Measurements from ENCODE around the gene LGR6.

LGR6 gene

GRCh38 chr1:202212787-202213186 lies 19.2 kb downstream of the LGR6 start:
- Histone ChIP-seq H3K9me3 (ENCODE audit: insufficient read depth, low read length) (no peaks in the 10 kb centered on the region), H3K4me1 (ENCODE audit: insufficient read depth, insufficient read length) (peaks cover 13% of the 10 kb centered on the region), H3K36me3 (ENCODE audit: insufficient read depth, insufficient read length, low read length) (no peaks in the 10 kb centered on the region), H3K9ac (ENCODE audit: insufficient read length, low read depth) (no peak overlapping the region), H3K27me3 (ENCODE audit: insufficient read depth, insufficient read length) (peaks cover 21% of the 10 kb centered on the region), H3K4me3 (ENCODE audit: insufficient read length, low read depth) (no peak overlapping the region)
- no peak for TF ChIP-seq YY1 (IDR thresholded peaks at IDR 0.05; ENCODE audit: insufficient read depth, insufficient read length)
- no peak for DNase-seq (ENCODE audit: low read depth, low spot score)

DNA sequence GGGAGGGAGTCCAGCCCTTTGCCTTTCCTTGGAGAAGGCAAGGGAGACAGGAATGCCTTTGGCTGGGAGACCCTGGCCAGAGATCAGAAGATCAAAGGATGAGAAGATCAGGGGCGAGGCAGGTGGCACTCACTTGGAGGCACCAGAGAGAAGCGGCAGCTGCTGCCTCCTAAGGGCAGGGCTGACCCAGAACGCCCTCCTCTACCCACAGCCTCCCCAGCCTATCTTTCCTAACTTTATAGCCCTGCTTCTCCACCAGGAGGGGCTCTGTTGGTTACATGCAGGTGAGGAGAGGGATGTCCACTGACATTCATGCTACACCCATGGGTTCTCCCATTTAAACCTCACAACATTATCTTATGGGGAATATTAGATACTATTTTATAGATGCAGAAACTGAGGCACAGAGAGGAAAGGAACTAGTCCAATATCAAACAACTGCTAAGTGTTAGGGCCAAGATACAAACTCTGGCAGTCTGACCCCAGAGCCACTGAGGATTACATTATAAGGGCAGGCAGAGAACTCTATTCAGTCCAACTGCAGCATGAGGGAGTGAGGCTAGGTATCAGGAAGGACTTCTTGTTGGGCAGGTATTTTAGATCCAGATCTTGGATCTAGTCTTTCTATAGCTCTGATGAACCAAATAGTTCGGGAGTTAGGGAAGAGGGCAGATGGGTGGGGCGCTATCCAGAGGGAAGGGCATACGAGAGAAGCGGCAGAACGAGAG lies 19.9 kb downstream of the LGR6 start:
- DNase-seq (ENCODE audit: low read depth, low spot score) = peak; percentile 57
- no peak for TF ChIP-seq SUZ12 (IDR thresholded peaks at IDR 0.05; ENCODE audit: extremely low read depth, insufficient read depth, insufficient read length)
- no peak for TF ChIP-seq ZNF274 (IDR thresholded peaks at IDR 0.05; ENCODE audit: low read depth, low read length)
- no peak for TF ChIP-seq YY1 (IDR thresholded peaks at IDR 0.05; ENCODE audit: insufficient read depth, insufficient read length)

GRCh38 chr1:202214089-202214843 lies 20.7 kb downstream of the LGR6 start:
- no peaks in the 10 kb centered on the region for H3K9me3 ChIP-seq (ENCODE audit: insufficient read depth, low read length)

More for the DNA sequence above, 19.9 kb downstream of the LGR6 start:
- Histone ChIP-seq H3K4me1 (ENCODE audit: insufficient read depth, insufficient read length) (peaks cover 13% of the 10 kb centered on the region), H3K4me3 (ENCODE audit: insufficient read length, low read depth) (peak overlapping the region; percentile 42), H3K27me3 (ENCODE audit: insufficient read depth, insufficient read length) (peaks cover 21% of the 10 kb centered on the region), H3K36me3 (ENCODE audit: insufficient read depth, insufficient read length, low read length) (no peaks in the 10 kb centered on the region), H3K9me3 (ENCODE audit: insufficient read depth, low read length) (no peaks in the 10 kb centered on the region), H3K9ac (ENCODE audit: insufficient read length, low read depth) (peak overlapping the region; percentile 52)

DNA sequence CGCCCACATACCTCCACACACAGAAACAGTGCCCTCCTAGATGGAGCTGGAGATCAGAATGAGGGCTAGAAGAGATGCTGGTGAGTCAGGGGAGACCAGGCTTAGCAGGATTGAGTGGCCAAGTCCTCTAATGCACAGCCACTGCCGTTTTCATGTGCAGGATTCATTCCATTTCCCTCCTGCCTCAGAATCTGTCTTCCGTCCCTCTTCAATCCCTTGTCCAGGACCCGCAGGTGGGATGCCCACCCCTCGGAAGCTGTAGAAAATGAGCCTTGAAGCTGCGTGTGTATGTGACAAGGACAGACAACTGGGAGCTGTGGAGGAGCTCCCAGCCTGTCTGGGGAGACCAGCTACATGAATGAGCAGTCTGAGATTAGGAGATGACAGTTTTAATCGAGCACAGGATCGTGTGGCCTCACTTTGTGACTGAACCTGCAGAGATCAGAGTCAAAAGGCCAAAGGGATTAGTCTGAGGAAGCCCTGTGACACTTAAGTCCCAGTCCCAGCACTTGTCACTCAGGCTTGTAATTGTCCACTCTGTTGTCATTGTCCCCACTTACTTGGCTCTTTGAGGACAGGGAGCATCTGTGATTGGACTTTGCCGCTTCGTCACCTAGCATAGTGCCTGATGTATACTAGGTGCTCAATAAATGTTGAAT lies 22.0 kb downstream of the LGR6 start:
- no peaks in the 10 kb centered on the region for H3K9me3 ChIP-seq (ENCODE audit: insufficient read depth, low read length)
- H3K36me3 ChIP-seq (ENCODE audit: insufficient read depth, insufficient read length, low read length) = no peaks in the 10 kb centered on the region
- TF ChIP-seq ZNF274 (IDR thresholded peaks at IDR 0.05; ENCODE audit: low read depth, low read length) = no peak
- TF ChIP-seq YY1 (IDR thresholded peaks at IDR 0.05; ENCODE audit: insufficient read depth, insufficient read length) = no peak
- TF ChIP-seq SUZ12 (IDR thresholded peaks at IDR 0.05; ENCODE audit: extremely low read depth, insufficient read depth, insufficient read length) = no peak
- no peak overlapping the region for H3K4me3 ChIP-seq (ENCODE audit: insufficient read length, low read depth)
- peaks cover 21% of the 10 kb centered on the region for H3K27me3 ChIP-seq (ENCODE audit: insufficient read depth, insufficient read length)
- peaks cover 13% of the 10 kb centered on the region for H3K4me1 ChIP-seq (ENCODE audit: insufficient read depth, insufficient read length)
- no peak overlapping the region for H3K9ac ChIP-seq (ENCODE audit: insufficient read length, low read depth)
- no peak for DNase-seq (ENCODE audit: low read depth, low spot score)

More at GRCh38 chr1:202214089-202214843, 20.7 kb downstream of the LGR6 start:
- H3K4me1 ChIP-seq (ENCODE audit: insufficient read depth, insufficient read length) = peaks cover 13% of the 10 kb centered on the region
- no peaks in the 10 kb centered on the region for H3K36me3 ChIP-seq (ENCODE audit: insufficient read depth, insufficient read length, low read length)
- peaks cover 21% of the 10 kb centered on the region for H3K27me3 ChIP-seq (ENCODE audit: insufficient read depth, insufficient read length)
- peak overlapping the region; percentile 52 for H3K9ac ChIP-seq (ENCODE audit: insufficient read length, low read depth)
- peak overlapping the region; percentile 42 for H3K4me3 ChIP-seq (ENCODE audit: insufficient read length, low read depth)
- no peak for DNase-seq (ENCODE audit: low read depth, low spot score)
- TF ChIP-seq YY1 (IDR thresholded peaks at IDR 0.05; ENCODE audit: insufficient read depth, insufficient read length) (no peak), ZNF274 (IDR thresholded peaks at IDR 0.05; ENCODE audit: low read depth, low read length) (no peak), SUZ12 (IDR thresholded peaks at IDR 0.05; ENCODE audit: extremely low read depth, insufficient read depth, insufficient read length) (no peak)

GRCh38 chr1:202216691-202217090 lies 23.1 kb downstream of the LGR6 start:
- no peak for DNase-seq (ENCODE audit: low read depth, low spot score)
- Histone ChIP-seq H3K36me3 (ENCODE audit: insufficient read depth, insufficient read length, low read length) (no peaks in the 10 kb centered on the region), H3K4me3 (ENCODE audit: insufficient read length, low read depth) (no peak overlapping the region), H3K9ac (ENCODE audit: insufficient read length, low read depth) (no peak overlapping the region), H3K27me3 (ENCODE audit: insufficient read depth, insufficient read length) (peaks cover 21% of the 10 kb centered on the region), H3K4me1 (ENCODE audit: insufficient read depth, insufficient read length) (peaks cover 14% of the 10 kb centered on the region), H3K9me3 (ENCODE audit: insufficient read depth, low read length) (no peaks in the 10 kb centered on the region)
- TF ChIP-seq SUZ12 (IDR thresholded peaks at IDR 0.05; ENCODE audit: extremely low read depth, insufficient read depth, insufficient read length) = no peak
- no peak for TF ChIP-seq YY1 (IDR thresholded peaks at IDR 0.05; ENCODE audit: insufficient read depth, insufficient read length)
- no peak for TF ChIP-seq ZNF274 (IDR thresholded peaks at IDR 0.05; ENCODE audit: low read depth, low read length)

DNA sequence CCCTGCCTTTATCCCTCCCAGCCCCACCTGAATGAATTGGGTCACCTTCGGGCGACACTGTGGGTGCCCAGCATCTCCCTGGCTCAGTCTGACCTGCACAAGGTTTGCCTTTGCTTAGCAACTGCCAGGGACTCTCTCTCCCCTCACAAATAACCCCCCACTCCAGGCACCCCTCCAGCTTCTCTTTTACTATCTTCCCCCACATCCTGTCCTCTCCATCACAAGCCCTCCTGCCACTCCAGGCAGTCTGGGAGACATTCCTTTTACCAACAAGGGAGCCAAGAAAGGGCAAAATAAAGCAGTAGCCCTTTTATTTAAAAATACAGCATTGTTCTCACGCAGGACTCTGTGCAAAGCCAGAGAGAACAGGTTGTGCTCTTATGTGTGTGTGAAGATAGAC lies 23.9 kb downstream of the LGR6 start:
- Histone ChIP-seq H3K9ac (ENCODE audit: insufficient read length, low read depth) (no peak overlapping the region), H3K4me1 (ENCODE audit: insufficient read depth, insufficient read length) (peaks cover 19% of the 10 kb centered on the region), H3K4me3 (ENCODE audit: insufficient read length, low read depth) (no peak overlapping the region), H3K27me3 (ENCODE audit: insufficient read depth, insufficient read length) (peaks cover 21% of the 10 kb centered on the region), H3K9me3 (ENCODE audit: insufficient read depth, low read length) (no peaks in the 10 kb centered on the region), H3K36me3 (ENCODE audit: insufficient read depth, insufficient read length, low read length) (no peaks in the 10 kb centered on the region)
- no peak for DNase-seq (ENCODE audit: low read depth, low spot score)
- no peak for TF ChIP-seq SUZ12 (IDR thresholded peaks at IDR 0.05; ENCODE audit: extremely low read depth, insufficient read depth, insufficient read length)
- TF ChIP-seq YY1 (IDR thresholded peaks at IDR 0.05; ENCODE audit: insufficient read depth, insufficient read length) = no peak
- TF ChIP-seq ZNF274 (IDR thresholded peaks at IDR 0.05; ENCODE audit: low read depth, low read length) = no peak

DNA sequence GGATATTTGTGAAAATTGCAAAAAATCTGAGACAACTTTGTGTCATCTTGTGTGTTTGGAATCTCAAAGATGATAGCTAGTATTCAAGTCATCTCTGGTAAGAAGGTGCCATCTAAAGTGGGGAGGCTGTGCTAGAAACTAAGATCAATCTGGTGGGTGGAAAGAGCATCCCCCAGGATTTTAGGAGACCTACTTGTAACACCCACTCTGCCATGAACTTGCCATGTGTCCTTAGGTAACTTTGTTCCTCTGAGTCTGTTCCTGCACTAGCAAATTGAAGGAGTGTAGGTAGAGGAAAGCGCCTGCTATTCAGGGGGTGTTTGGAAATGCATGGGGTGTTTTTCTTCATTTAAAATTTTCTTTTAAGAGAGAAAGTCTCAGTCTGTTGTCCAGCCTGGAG lies 24.4 kb downstream of the LGR6 start:
- Histone ChIP-seq H3K4me3 (ENCODE audit: insufficient read length, low read depth) (no peak overlapping the region), H3K27me3 (ENCODE audit: insufficient read depth, insufficient read length) (peaks cover 21% of the 10 kb centered on the region), H3K4me1 (ENCODE audit: insufficient read depth, insufficient read length) (peaks cover 22% of the 10 kb centered on the region), H3K9me3 (ENCODE audit: insufficient read depth, low read length) (no peaks in the 10 kb centered on the region), H3K36me3 (ENCODE audit: insufficient read depth, insufficient read length, low read length) (no peaks in the 10 kb centered on the region), H3K9ac (ENCODE audit: insufficient read length, low read depth) (no peak overlapping the region)
- DNase-seq (ENCODE audit: low read depth, low spot score) = no peak
- no peak for TF ChIP-seq SUZ12 (IDR thresholded peaks at IDR 0.05; ENCODE audit: extremely low read depth, insufficient read depth, insufficient read length)
- TF ChIP-seq ZNF274 (IDR thresholded peaks at IDR 0.05; ENCODE audit: low read depth, low read length) = no peak
- no peak for TF ChIP-seq YY1 (IDR thresholded peaks at IDR 0.05; ENCODE audit: insufficient read depth, insufficient read length)

Data from NT2/D1 (cell line).